PC-3 (cell line): Measurements from ENCODE around the gene CLEC2A. TPM values are rescaled to one million over a fixed set of nuclear protein-coding genes. Genes with fewer than 3 reads are reported as not detected.
"Not testable (repeated sequence)": the region's sequence is repeated elsewhere in the genome, so short reads cannot be mapped to it uniquely, and the experiment has no call there.

ENCODE experiments used
- ATAC-seq: fragments of 200-7000 bp; cut with Tn5 transposase; 2 replicates; pipeline ENCODE4 v1.9.1; 2020; ENCODE audit warnings: mild to moderate bottlenecking, moderate library complexity
- BruUV-seq: library from RNA; stranded (reverse); fragments of 400-500 nt; replicated peaks from 2 replicates; lab custom pipeline; 2021; lab: Mats Ljungman, UMichigan
- CTCF ChIA-PET: fragments of 300-600 bp; sonication (Branson Sonifier 250); formaldehyde crosslinking; loops from one replicate; lab custom pipeline; 2022; ENCODE audit warnings: antibody characterized with exemption; lab: Charles Lee
- POLR2A ChIA-PET: fragments of 300-600 bp; sonication (Branson Sonifier 250); formaldehyde crosslinking; loops from one replicate; lab custom pipeline; 2022; ENCODE audit warnings: antibody characterized with exemption; ENCODE audit not compliant: unreplicated experiment; lab: Charles Lee
- DNase-seq: peaks from one replicate; pipeline ENCODE4 v3.0.0-alpha.2; 2015
- H2AFZ ChIP-seq: fragments of 300-600 bp; sonication (generic); 2 replicates; pipeline ENCODE4 v1.6.0; 2016; ENCODE audit warnings: antibody characterized with exemption, low read length
- H3F3A ChIP-seq: fragments of 300-600 bp; sonication (generic); one replicate; pipeline ENCODE4 v1.6.0; 2017; ENCODE audit warnings: antibody characterized with exemption, low read length, control low read depth, mild to moderate bottlenecking; ENCODE audit not compliant: unreplicated experiment
- H3K27ac ChIP-seq: fragments of 300-600 bp; sonication (generic); 2 replicates; pipeline ENCODE4 v1.5.1; 2016; ENCODE audit warnings: mild to moderate bottlenecking, low read length
- H3K27me3 ChIP-seq: fragments of 300-600 bp; sonication (generic); 2 replicates; pipeline ENCODE4 v1.6.1; 2016; ENCODE audit warnings: low read length, mixed read lengths
- H3K36me3 ChIP-seq: fragments of 300-600 bp; sonication (generic); 2 replicates; pipeline ENCODE4 v1.6.1; 2016; ENCODE audit warnings: low read depth, mixed run types, low read length, mixed read lengths
- H3K4me1 ChIP-seq: fragments of 300-600 bp; sonication (generic); 2 replicates; pipeline ENCODE4 v1.5.1; 2016; ENCODE audit warnings: low read length; ENCODE audit not compliant: insufficient read depth
- H3K4me2 ChIP-seq: fragments of 300-600 bp; sonication (generic); 2 replicates; pipeline ENCODE4 v1.6.0; 2016; ENCODE audit warnings: low read length
- H3K4me3 ChIP-seq: fragments of 300-600 bp; sonication (generic); 2 replicates; pipeline ENCODE4 v1.5.1; 2016; ENCODE audit warnings: mild to moderate bottlenecking, low read length, mixed read lengths
- H3K79me2 ChIP-seq: fragments of 300-600 bp; sonication (generic); 2 replicates; pipeline ENCODE4 v1.6.1; 2017; ENCODE audit warnings: low read length, mixed read lengths
- H3K9ac ChIP-seq: fragments of 300-600 bp; sonication (generic); 2 replicates; pipeline ENCODE4 v1.6.0; 2016; ENCODE audit warnings: mild to moderate bottlenecking, low read length
- H3K9me2 ChIP-seq: fragments of 300-600 bp; sonication (generic); replicated peaks from 2 replicates; pipeline ENCODE4 v1.6.1; 2016; ENCODE audit warnings: mixed run types, low read length, mixed read lengths
- H3K9me3 ChIP-seq: fragments of 300-600 bp; sonication (generic); 2 replicates; pipeline ENCODE4 v1.6.1; 2016; ENCODE audit warnings: low read length, mixed read lengths
- H4K20me1 ChIP-seq: fragments of 300-600 bp; sonication (generic); 2 replicates; pipeline ENCODE4 v1.6.1; 2016; ENCODE audit warnings: low read length, mixed read lengths
- CTCF ChIP-seq: fragments of 300-600 bp; sonication (generic); conservative IDR thresholded peaks from 2 replicates; pipeline ENCODE4 v1.5.1; 2017; ENCODE audit warnings: antibody characterized with exemption, low read depth, mild to moderate bottlenecking, low read length
- EZH2 ChIP-seq: fragments of 300-600 bp; sonication (generic); IDR thresholded peaks from one replicate; pipeline ENCODE4 v1.6.1; 2017; ENCODE audit warnings: antibody characterized with exemption, mild to moderate bottlenecking, low read length; ENCODE audit not compliant: unreplicated experiment
- EZH2phosphoT487 ChIP-seq: fragments of 300-600 bp; sonication (generic); IDR thresholded peaks from 2 replicates; pipeline ENCODE4 v1.6.1; 2018; ENCODE audit warnings: mild to moderate bottlenecking, antibody characterized with exemption, low read length, borderline replicate concordance
- intact Hi-C: fragments of 100-400 bp; cut with micrococcal nuclease; formaldehyde crosslinking; loops from 2 replicates; pipeline ENCODE4 v1.9.0; 2023
- total RNA-seq: library from RNA; depleted of rRNA; stranded (reverse); fragments of >200 nt; gene quantifications from 2 replicates; pipeline ENCODE4 v1.2.3, GENCODE V29; 2014

CLEC2A gene
- total RNA-seq, 1 experiment from 2014 or later = not detected

DNA sequence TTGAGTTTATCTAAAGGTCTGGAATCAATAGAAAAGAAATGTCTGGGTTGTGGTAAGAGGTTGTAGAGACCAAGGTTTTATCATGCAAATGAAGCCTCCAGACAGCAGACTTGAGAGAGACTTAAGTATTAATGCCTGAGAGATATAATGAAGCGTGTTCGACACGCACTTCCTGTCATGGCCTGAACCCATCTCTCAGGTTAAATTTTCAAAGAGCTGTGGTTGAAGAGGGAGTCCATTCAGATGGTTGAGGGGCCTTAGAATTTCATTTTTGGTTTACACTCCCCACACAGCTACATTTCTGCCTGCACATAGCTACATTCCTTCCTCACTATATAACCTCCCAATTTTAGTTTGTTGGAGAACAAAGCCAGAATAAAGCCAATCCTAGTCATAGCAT is 28.9 kb upstream of the CLEC2A start:
- Histone ChIP-seq H3K27me3 (no peaks in the 10 kb centered on the region), H3F3A (no peaks in the 10 kb centered on the region), H3K4me3 (no peak overlapping the region), H3K4me1 (no peaks in the 10 kb centered on the region), H3K27ac (no peak overlapping the region), H3K36me3 (no peaks in the 10 kb centered on the region), H3K9me2 (no peaks in the 10 kb centered on the region), H3K4me2 (no peak overlapping the region), H3K9ac (no peak overlapping the region), H3K9me3 (no peaks in the 10 kb centered on the region), H3K79me2 (no peaks in the 10 kb centered on the region), H2AFZ (no peak overlapping the region), H4K20me1 (no peaks in the 10 kb centered on the region)
- ATAC-seq (no peak), DNase-seq (no peak)
- POLR2A ChIA-PET = no interaction called here
- intact Hi-C loops = no loop called here
- CTCF ChIA-PET = no interaction called here
- no TSS peak for BruUV-seq
- TF ChIP-seq EZH2phosphoT487 (no peak), EZH2 (no peak), CTCF (no peak)

DNA sequence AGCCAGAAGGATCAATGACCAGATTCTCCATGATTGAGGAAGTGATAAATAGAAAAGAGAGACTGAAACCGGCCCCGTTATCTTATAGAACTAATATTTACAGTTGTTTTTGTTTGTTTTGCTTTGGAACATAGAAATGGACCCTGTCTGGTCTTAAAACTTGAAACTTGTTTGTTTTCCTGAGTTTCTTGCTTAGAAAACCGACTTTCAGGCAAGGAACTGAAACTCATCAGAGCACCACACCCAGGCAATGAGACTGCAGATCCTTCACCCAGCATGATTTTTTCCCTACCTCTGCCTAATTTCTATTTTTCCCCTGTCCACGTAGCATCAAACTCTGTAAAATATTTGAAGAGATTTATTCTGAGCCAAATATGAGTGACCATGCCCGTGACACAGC is 28.4 kb upstream of the CLEC2A start:
- H3K79me2 ChIP-seq = no peaks in the 10 kb centered on the region
- POLR2A ChIA-PET = no interaction called here
- no peak for ATAC-seq

GRCh38 chr12:9957834-9958233 is 25.7 kb upstream of the CLEC2A start:
- Histone ChIP-seq H4K20me1 (no peaks in the 10 kb centered on the region), H3K4me1 (no peaks in the 10 kb centered on the region), H2AFZ (no peak overlapping the region), H3K27me3 (no peaks in the 10 kb centered on the region), H3K36me3 (no peaks in the 10 kb centered on the region), H3K4me2 (no peak overlapping the region), H3K9ac (no peak overlapping the region), H3K79me2 (no peaks in the 10 kb centered on the region), H3K27ac (no peak overlapping the region), H3F3A (no peaks in the 10 kb centered on the region), H3K4me3 (no peak overlapping the region), H3K9me2 (no peaks in the 10 kb centered on the region), H3K9me3 (no peaks in the 10 kb centered on the region)
- DNase-seq = no peak
- ChIA-PET CTCF (no interaction called here), POLR2A (no interaction called here)
- BruUV-seq = no TSS peak
- no peak for ATAC-seq
- no peak for TF ChIP-seq CTCF
- intact Hi-C loops = no loop called here

More for the DNA sequence above, 28.4 kb upstream of the CLEC2A start:
- Histone ChIP-seq H3K4me2 (no peak overlapping the region), H3K36me3 (no peaks in the 10 kb centered on the region), H3K27me3 (no peaks in the 10 kb centered on the region), H3F3A (no peaks in the 10 kb centered on the region), H3K4me1 (no peaks in the 10 kb centered on the region), H2AFZ (no peak overlapping the region), H3K9me3 (no peaks in the 10 kb centered on the region), H4K20me1 (no peaks in the 10 kb centered on the region), H3K4me3 (no peak overlapping the region), H3K9me2 (no peaks in the 10 kb centered on the region), H3K9ac (no peak overlapping the region), H3K27ac (no peak overlapping the region)
- BruUV-seq = no TSS peak
- CTCF ChIA-PET = no interaction called here
- no peak for TF ChIP-seq CTCF
- TF ChIP-seq EZH2phosphoT487 = no peak
- no peak for TF ChIP-seq EZH2
- intact Hi-C loops = no loop called here
- no peak for DNase-seq

DNA sequence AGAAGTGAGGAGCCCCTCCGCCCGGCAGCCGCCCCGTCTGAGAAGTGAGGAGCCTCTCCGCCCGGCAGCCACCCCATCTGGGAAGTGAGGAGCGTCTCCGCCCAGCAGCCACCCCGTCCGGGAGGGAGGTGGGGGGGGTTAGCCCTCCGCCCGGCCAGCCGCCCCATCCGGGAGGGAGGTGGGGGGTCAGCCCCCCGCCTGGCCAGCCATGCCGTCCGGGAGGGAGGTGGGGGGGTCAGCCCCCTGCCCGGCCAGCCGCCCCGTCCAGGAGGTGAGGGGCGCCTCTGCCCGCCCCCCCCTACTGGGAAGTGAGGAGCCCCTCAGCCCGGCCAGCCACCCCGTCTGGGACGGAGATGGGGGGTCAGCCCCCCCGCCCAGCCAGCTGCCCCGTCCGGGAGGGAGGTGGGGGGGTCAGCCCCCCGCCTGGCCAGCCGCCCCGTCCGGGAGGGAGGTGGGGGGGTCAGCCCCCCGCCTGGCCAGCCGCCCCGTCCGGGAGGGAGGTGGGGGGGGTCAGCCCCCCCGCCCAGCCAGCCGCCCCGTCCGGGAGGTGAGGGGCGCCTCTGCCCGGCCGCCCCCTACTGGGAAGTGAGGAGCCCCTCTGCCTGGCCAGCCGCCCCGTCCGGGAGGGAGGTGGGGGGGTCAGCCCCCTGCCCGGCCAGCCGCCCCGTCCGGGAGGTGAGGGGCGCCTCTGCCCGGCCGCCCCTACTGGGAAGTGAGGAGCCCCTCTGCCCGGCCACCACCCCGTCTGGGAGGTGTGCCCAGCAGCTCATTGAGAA is 21.0 kb upstream of the CLEC2A start:
- H3K4me1 ChIP-seq, H3K27ac ChIP-seq, H3K9me3 ChIP-seq, H3K4me3 ChIP-seq, H2AFZ ChIP-seq, H3K4me2 ChIP-seq, H3K9ac ChIP-seq, H3K27me3 ChIP-seq, ATAC-seq, DNase-seq, H3K79me2 ChIP-seq, H3K36me3 ChIP-seq, BruUV-seq, H4K20me1 ChIP-seq, H3F3A ChIP-seq, H3K9me2 ChIP-seq, POLR2A ChIA-PET, intact Hi-C loops, CTCF ChIA-PET: not testable (repeated sequence)
